Loucy (cell line): ENCODE measurements around the gene RORB.

ENCODE experiments used
- EZH2phosphoT487 ChIP-seq: fragments of 200-600 bp; IDR thresholded peaks from 2 replicates; pipeline ENCODE4 v1.6.1; 2018; ENCODE audit warnings: antibody characterized with exemption, mild to moderate bottlenecking, moderate library complexity, borderline replicate concordance
- TF ChIP-seq, protein P1 (sequence below): fragments of 200-600 bp; sonication (generic); conservative IDR thresholded peaks from 2 replicates; pipeline ENCODE4 v1.5.1; 2014; ENCODE audit warnings: mild to moderate bottlenecking, antibody characterized with exemption, low read length

DNA sequence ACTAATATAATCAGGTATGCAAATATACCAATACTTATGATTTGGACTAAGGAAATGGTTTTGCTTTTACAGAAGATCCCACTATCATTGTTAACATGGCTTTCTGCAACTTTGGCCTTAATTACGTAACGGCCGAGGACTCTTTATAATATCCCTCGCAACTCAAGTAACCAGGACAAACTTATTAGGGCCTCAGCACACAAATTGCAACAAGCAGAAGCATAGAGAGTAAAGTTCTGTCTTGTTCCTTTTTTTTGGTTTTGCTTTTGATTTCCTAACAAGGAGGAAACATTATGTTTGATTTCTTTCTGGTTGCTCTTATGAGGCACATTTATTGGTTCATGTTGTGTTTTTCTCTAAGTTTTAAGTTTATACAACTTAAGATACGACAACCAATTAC lies 60.4 kb downstream of the RORB start:
- TF ChIP-seq, protein P1, sequence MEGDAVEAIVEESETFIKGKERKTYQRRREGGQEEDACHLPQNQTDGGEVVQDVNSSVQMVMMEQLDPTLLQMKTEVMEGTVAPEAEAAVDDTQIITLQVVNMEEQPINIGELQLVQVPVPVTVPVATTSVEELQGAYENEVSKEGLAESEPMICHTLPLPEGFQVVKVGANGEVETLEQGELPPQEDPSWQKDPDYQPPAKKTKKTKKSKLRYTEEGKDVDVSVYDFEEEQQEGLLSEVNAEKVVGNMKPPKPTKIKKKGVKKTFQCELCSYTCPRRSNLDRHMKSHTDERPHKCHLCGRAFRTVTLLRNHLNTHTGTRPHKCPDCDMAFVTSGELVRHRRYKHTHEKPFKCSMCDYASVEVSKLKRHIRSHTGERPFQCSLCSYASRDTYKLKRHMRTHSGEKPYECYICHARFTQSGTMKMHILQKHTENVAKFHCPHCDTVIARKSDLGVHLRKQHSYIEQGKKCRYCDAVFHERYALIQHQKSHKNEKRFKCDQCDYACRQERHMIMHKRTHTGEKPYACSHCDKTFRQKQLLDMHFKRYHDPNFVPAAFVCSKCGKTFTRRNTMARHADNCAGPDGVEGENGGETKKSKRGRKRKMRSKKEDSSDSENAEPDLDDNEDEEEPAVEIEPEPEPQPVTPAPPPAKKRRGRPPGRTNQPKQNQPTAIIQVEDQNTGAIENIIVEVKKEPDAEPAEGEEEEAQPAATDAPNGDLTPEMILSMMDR, result no peak
- TF ChIP-seq EZH2phosphoT487, result no peak
